Measurements from ENCODE around the gene PRAF2.

PRAF2 gene

DNA sequence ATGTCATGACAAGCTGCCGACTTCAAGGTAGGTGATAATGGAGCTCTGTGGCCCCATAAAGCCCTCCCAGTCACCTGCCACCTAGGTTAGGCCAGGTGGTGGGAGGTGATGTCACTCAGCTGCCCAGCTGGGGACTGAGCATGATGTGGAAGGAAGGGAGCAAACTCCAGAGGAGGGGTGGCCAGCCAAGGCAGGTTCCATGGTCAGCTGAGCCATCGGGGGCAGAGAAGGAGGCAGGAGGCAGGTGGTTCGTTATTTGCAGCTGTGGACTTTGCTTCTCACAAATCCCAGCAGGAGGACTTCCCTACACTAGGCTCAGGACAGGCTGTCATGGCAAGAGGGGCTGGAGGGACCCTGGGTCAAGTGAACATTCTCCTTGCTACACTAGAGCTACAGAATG, 12.9 kb downstream of the PRAF2 start:
- Histone ChIP-seq H3K27ac (ENCODE audit: low read length) (no peak overlapping the region), H3K27me3 (ENCODE audit: low read depth, low read length) (no peaks in the 10 kb centered on the region), H3K9me3 (ENCODE audit: control insufficient read depth in 1 of 2, low read length in 2 of 2) (no peaks in the 10 kb centered on the region), H3K4me1 (ENCODE audit: control insufficient read depth in 1 of 2, insufficient read depth in 2 of 2, low read length in 2 of 2) (peaks cover 0 to 5% of the 10 kb centered on the region in 2 donors), H3K36me3 (ENCODE audit: control insufficient read depth in 1 of 2, insufficient read depth in 2 of 2, low read length in 2 of 2) (peaks cover 0 to 4% of the 10 kb centered on the region in 2 donors), H3K4me3 (ENCODE audit: low read depth in 1 of 2, low read length in 2 of 2) (no peak overlapping the region)

GRCh38 chrX:49059681-49060085, 14.1 kb downstream of the PRAF2 start:
- H3K27ac ChIP-seq (ENCODE audit: low read length), result peak overlapping the region; percentile 51
- no peaks in the 10 kb centered on the region for H3K9me3 ChIP-seq (ENCODE audit: control insufficient read depth in 1 of 2, low read length in 2 of 2)
- peak overlapping the region in 1 of 2 donors; percentile 48 for H3K4me3 ChIP-seq (ENCODE audit: low read depth in 1 of 2, low read length in 2 of 2)
- peaks cover 0 to 4% of the 10 kb centered on the region in 2 donors for H3K36me3 ChIP-seq (ENCODE audit: control insufficient read depth in 1 of 2, insufficient read depth in 2 of 2, low read length in 2 of 2)
- peaks cover 0 to 5% of the 10 kb centered on the region in 2 donors for H3K4me1 ChIP-seq (ENCODE audit: control insufficient read depth in 1 of 2, insufficient read depth in 2 of 2, low read length in 2 of 2)
- no peaks in the 10 kb centered on the region for H3K27me3 ChIP-seq (ENCODE audit: low read depth, low read length)

GRCh38 chrX:49059201-49059600, 14.6 kb downstream of the PRAF2 start:
- Histone ChIP-seq H3K27ac (ENCODE audit: low read length) (peak overlapping the region; percentile 51), H3K27me3 (ENCODE audit: low read depth, low read length) (no peaks in the 10 kb centered on the region), H3K4me1 (ENCODE audit: control insufficient read depth in 1 of 2, insufficient read depth in 2 of 2, low read length in 2 of 2) (peaks cover 0 to 5% of the 10 kb centered on the region in 2 donors), H3K36me3 (ENCODE audit: control insufficient read depth in 1 of 2, insufficient read depth in 2 of 2, low read length in 2 of 2) (peaks cover 0 to 4% of the 10 kb centered on the region in 2 donors), H3K4me3 (ENCODE audit: low read depth in 1 of 2, low read length in 2 of 2) (peak overlapping the region in 1 of 2 donors; percentile 48), H3K9me3 (ENCODE audit: control insufficient read depth in 1 of 2, low read length in 2 of 2) (no peaks in the 10 kb centered on the region)

GRCh38 chrX:49058794-49059193, 15.0 kb downstream of the PRAF2 start, which contains the start of gene CCDC120:
CCDC120 (plus strand) TSS chrX:49058999; CDS start chrX:49062042, 3,043 bp downstream.
- Histone ChIP-seq H3K4me3 (ENCODE audit: low read depth in 1 of 2, low read length in 2 of 2) (peak within 1 kb of the TSS in 1 of 2 donors; percentile 48), H3K9me3 (ENCODE audit: control insufficient read depth in 1 of 2, low read length in 2 of 2) (no peaks in the 10 kb centered on the region), H3K27ac (ENCODE audit: low read length) (peak within 1 kb of the TSS; percentile 51), H3K27me3 (ENCODE audit: low read depth, low read length) (no peaks in the 10 kb centered on the region), H3K36me3 (ENCODE audit: control insufficient read depth in 1 of 2, insufficient read depth in 2 of 2, low read length in 2 of 2) (peaks cover 0 to 4% of the 10 kb centered on the region in 2 donors), H3K4me1 (ENCODE audit: control insufficient read depth in 1 of 2, insufficient read depth in 2 of 2, low read length in 2 of 2) (peaks cover 0 to 5% of the 10 kb centered on the region in 2 donors)

DNA sequence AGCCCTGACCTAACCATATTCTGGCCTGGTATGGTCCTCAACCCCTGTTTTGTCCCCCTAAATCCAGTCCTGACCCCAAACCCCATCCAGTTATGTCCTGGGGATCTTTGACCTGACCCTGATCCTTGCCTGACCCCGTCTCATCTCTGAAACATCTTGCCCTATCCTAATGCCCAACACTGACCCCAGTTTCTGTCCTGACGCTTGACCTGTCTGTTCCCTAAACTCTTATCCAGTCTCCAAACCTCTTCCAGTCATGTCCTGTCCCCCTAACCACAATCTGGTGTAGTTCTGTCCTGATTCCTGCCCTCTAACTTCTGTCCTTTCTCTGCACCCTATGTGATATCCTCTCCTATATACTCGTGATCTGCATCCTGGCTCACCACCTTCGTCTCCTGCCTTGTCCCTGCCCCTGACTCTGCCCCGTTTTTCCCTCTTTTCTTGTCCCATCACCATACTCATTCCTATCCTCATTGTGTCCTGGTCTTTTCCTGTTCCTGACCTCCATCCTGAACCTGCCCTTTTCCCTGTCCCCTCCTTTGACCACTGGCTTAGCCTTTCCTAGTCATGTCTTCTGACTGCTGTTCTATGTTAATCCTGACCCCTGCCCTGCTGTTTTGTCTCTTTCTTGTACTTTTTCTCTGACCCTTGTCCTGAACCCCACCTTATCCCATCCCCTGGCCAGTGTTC, 19.6 kb downstream of the PRAF2 start:
- Histone ChIP-seq H3K9me3 (ENCODE audit: control insufficient read depth in 1 of 2, low read length in 2 of 2) (no peaks in the 10 kb centered on the region), H3K27ac (ENCODE audit: low read length) (peak overlapping the region; percentile 63), H3K4me1 (ENCODE audit: control insufficient read depth in 1 of 2, insufficient read depth in 2 of 2, low read length in 2 of 2) (peaks cover 0 to 5% of the 10 kb centered on the region in 2 donors), H3K36me3 (ENCODE audit: control insufficient read depth in 1 of 2, insufficient read depth in 2 of 2, low read length in 2 of 2) (no peaks in the 10 kb centered on the region), H3K4me3 (ENCODE audit: low read depth in 1 of 2, low read length in 2 of 2) (peak overlapping the region; percentile 39 to 61), H3K27me3 (ENCODE audit: low read depth, low read length) (no peaks in the 10 kb centered on the region)

GRCh38 chrX:49053223-49054072, 20.4 kb downstream of the PRAF2 start:
- Histone ChIP-seq H3K9me3 (ENCODE audit: control insufficient read depth in 1 of 2, low read length in 2 of 2) (no peaks in the 10 kb centered on the region), H3K4me1 (ENCODE audit: control insufficient read depth in 1 of 2, insufficient read depth in 2 of 2, low read length in 2 of 2) (peaks cover 0 to 2% of the 10 kb centered on the region in 2 donors), H3K27me3 (ENCODE audit: low read depth, low read length) (no peaks in the 10 kb centered on the region), H3K36me3 (ENCODE audit: control insufficient read depth in 1 of 2, insufficient read depth in 2 of 2, low read length in 2 of 2) (no peaks in the 10 kb centered on the region), H3K27ac (ENCODE audit: low read length) (peak overlapping the region; percentile 63), H3K4me3 (ENCODE audit: low read depth in 1 of 2, low read length in 2 of 2) (peak overlapping the region; percentile 39 to 61)

- H3K36me3 ChIP-seq (ENCODE audit: control insufficient read depth in 1 of 2, insufficient read depth in 2 of 2, low read length in 2 of 2), result peaks cover 6 to 13% of the 10 kb centered on the region in 2 donors
- H3K4me1 ChIP-seq (ENCODE audit: control insufficient read depth in 1 of 2, insufficient read depth in 2 of 2, low read length in 2 of 2), result peaks cover 5 to 14% of the 10 kb centered on the region in 2 donors
- H3K27ac ChIP-seq (ENCODE audit: low read length), result peak overlapping the region; percentile 58
- peak overlapping the region in 1 of 2 donors; percentile 19 for H3K4me3 ChIP-seq (ENCODE audit: low read depth in 1 of 2, low read length in 2 of 2)
- H3K27me3 ChIP-seq (ENCODE audit: low read depth, low read length), result no peaks in the 10 kb centered on the region
- no peaks in the 10 kb centered on the region for H3K9me3 ChIP-seq (ENCODE audit: control insufficient read depth in 1 of 2, low read length in 2 of 2)
These were observed 29.9 kb downstream of the PRAF2 start for GRCh38 chrX:49043987-49044281.

DNA sequence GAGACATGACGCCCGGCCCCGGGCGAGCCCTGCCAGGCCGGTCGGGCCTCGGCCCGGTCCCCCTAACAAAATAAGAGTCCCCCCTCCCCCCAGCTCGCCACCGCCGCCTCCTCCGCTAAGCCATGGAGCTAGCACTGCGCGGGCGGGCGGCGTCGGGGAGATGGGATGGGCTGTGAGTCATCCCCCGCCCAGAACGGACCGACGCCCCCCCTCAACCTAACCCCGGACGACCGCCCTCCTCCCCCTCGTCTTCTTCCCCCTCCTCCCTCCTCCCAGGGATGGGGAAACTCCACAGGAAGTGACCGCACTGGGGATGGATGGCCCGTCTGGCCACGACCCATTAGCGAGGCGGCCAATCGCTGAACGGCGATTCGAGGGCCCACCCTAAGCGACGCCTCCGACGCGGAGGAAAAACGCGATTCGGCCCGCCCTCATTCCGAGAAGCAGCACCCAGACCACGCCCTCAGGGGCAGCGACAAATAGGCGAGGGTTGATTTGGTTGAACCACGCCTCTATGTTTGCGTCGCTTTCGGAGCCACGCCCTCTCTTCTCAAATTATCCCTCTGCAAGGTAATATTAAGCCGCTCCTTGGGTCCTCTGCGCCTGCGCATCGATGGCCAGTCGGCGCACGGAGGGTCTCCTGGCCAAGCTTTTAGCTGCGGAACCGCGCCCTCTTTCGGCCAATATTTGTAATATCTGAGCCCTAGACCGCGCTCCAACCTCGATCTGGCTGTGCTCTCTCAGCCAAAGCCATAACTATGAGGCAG, 30.4 kb downstream of the PRAF2 start, which contains the start of gene TFE3:
TSS of gene TFE3 (minus strand) at position 138 of the 767 bp plus-strand sequence. CDS start at position 7, 131 bp downstream.
- Histone ChIP-seq H3K4me1 (ENCODE audit: control insufficient read depth in 1 of 2, insufficient read depth in 2 of 2, low read length in 2 of 2) (peaks cover 5 to 17% of the 10 kb centered on the region in 2 donors), H3K4me3 (ENCODE audit: low read depth in 1 of 2, low read length in 2 of 2) (peak within 1 kb of the TSS; percentile 73 to 84), H3K9me3 (ENCODE audit: control insufficient read depth in 1 of 2, low read length in 2 of 2) (no peaks in the 10 kb centered on the region), H3K36me3 (ENCODE audit: control insufficient read depth in 1 of 2, insufficient read depth in 2 of 2, low read length in 2 of 2) (peaks cover 10 to 18% of the 10 kb centered on the region in 2 donors), H3K27ac (ENCODE audit: low read length) (peak within 1 kb of the TSS; percentile 97), H3K27me3 (ENCODE audit: low read depth, low read length) (no peaks in the 10 kb centered on the region)

DNA sequence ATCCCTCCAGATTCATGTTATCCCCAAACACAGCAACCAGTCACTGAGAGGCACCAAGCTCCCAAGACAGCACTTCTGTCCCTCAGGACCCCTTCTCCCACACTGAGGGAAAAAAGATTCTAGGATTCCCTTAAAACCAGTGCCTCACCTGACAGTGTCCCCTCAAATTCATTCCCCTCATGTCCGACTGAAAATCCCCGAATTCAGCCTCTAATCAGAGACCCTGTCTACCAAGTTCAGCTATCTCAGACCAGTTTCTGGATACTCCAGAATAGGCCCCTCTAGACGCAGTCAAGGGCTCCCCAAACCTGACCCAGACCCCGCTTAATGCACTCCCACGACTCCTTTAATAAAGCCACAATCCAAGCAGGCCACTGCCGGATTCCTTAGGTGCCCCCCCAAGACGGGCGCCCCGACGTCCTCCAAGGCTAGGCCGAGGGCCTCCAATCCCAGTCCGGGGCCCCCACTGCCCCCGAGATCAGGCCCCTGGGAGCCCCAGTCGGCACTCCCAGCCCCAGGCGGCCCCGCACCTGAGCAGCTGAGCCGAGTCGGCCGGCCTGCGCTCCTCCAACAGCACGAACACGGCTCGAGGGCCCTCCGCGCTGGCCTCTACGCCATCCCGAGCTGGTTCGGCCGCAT, 31.1 kb downstream of the PRAF2 start:
- H3K27me3 ChIP-seq (ENCODE audit: low read depth, low read length), result no peaks in the 10 kb centered on the region

GRCh38 chrX:49041744-49042580, 31.8 kb downstream of the PRAF2 start:
- Histone ChIP-seq H3K9me3 (ENCODE audit: control insufficient read depth in 1 of 2, low read length in 2 of 2) (no peaks in the 10 kb centered on the region), H3K36me3 (ENCODE audit: control insufficient read depth in 1 of 2, insufficient read depth in 2 of 2, low read length in 2 of 2) (peaks cover 15 to 32% of the 10 kb centered on the region in 2 donors), H3K27me3 (ENCODE audit: low read depth, low read length) (no peaks in the 10 kb centered on the region), H3K27ac (ENCODE audit: low read length) (peak overlapping the region; percentile 97), H3K4me1 (ENCODE audit: control insufficient read depth in 1 of 2, insufficient read depth in 2 of 2, low read length in 2 of 2) (peaks cover 5 to 20% of the 10 kb centered on the region in 2 donors), H3K4me3 (ENCODE audit: low read depth in 1 of 2, low read length in 2 of 2) (peak overlapping the region; percentile 73 to 84)

More for the DNA sequence above, 31.1 kb downstream of the PRAF2 start:
- H3K27ac ChIP-seq (ENCODE audit: low read length), result peak overlapping the region; percentile 97
- H3K4me1 ChIP-seq (ENCODE audit: control insufficient read depth in 1 of 2, insufficient read depth in 2 of 2, low read length in 2 of 2), result peaks cover 5 to 20% of the 10 kb centered on the region in 2 donors
- no peaks in the 10 kb centered on the region for H3K9me3 ChIP-seq (ENCODE audit: control insufficient read depth in 1 of 2, low read length in 2 of 2)
- peak overlapping the region; percentile 73 to 84 for H3K4me3 ChIP-seq (ENCODE audit: low read depth in 1 of 2, low read length in 2 of 2)
- H3K36me3 ChIP-seq (ENCODE audit: control insufficient read depth in 1 of 2, insufficient read depth in 2 of 2, low read length in 2 of 2), result peaks cover 13 to 25% of the 10 kb centered on the region in 2 donors

All from muscle layer of duodenum (tissue), 2 donors.